Measurements from ENCODE around the gene ZNF677. TPM values are rescaled to one million over a fixed set of nuclear protein-coding genes. Genes with fewer than 3 reads are reported as not detected.
A peak's percentile ranks its signal among the peaks of the same experiment; 100 is the strongest.

ZNF677 gene
- total and polyA plus RNA-seq, 9 of the 15 experiments (the other 6 are each of a cell fraction or from before 2014, with no cell fraction given), result 1.5 to 2.3 (median 1.8) TPM

DNA sequence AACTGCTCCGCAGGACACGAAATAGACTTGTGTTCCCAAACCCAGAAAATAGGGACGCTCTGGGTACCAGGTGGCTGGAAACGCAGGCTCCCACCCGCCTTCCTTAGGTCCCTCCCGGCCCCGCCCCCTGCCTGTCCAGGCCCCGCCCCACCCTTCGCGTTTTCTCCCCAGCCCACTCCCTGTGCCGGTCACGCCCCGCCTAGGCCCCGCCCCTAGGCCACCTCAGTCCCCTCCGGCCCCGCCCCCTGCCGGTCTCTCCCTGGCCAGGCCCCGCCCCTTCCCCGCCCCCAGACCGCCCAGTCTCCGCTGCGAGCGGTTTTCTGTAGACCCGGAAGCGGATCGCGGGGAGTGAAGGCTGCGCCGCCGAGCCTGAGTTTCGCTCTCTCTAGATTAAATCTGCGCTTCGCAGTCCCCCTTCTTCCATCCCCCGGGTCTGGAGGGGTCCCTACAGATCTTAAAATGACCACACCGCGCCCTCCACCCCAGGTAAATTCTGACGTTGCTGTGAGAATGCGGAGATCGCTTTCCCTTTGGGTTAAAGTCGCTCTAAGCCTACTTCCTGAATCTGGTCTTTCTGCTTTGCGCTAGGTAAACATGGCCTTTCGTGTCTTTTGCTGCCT, 57.8 kb downstream of the ZNF677 start:
- Histone ChIP-seq H4K20me1 (replicated peaks; ENCODE audit: control insufficient read depth, insufficient read depth, low read length) (no peaks in the 10 kb centered on the region), H3K27me3 (ENCODE audit: control insufficient read depth in 2 of 2, insufficient read depth in 2 of 2, low read length in 2 of 2) (no peaks in the 10 kb centered on the region), H3K9me3 (replicated peaks; ENCODE audit: control insufficient read depth, insufficient read depth, low read depth, low read length) (peaks cover 7% of the 10 kb centered on the region; the same call in 1 of the 2 replicates), H3K4me1 (replicated peaks in 1 of 2; ENCODE audit: control insufficient read depth in 2 of 2, insufficient read depth in 2 of 2, low read length in 2 of 2) (peaks cover 0 to 15% of the 10 kb centered on the region in 2 experiments; a peak in 3 of 5 replicates), H3K9ac (ENCODE audit: insufficient read depth in 1 of 2, low read depth in 2 of 2, low read length in 2 of 2) (peak overlapping the region; percentile 64 to 87; a peak in 3 of 4 replicates), H3K79me2 (ENCODE audit: control insufficient read depth, insufficient read depth, low read length) (peaks cover 3% of the 10 kb centered on the region; the same call in 1 of the 3 replicates), H3K9me1 (ENCODE audit: control insufficient read depth, insufficient read depth, low read length) (no peaks in the 10 kb centered on the region), H2AFZ (ENCODE audit: low read depth, low read length) (peak overlapping the region; percentile 87), H3K27ac (ENCODE audit: extremely low read depth, low read depth, low read length) (peak overlapping the region; percentile 75), H3K4me2 (ENCODE audit: insufficient read depth, low read length) (peak overlapping the region; percentile 79; the same call in 1 of the 2 replicates), H3K4me3 (peak overlapping the region; percentile 53), H3K36me3 (ENCODE audit: control insufficient read depth, insufficient read depth, low read length) (no peaks in the 10 kb centered on the region)
- ATAC-seq (peak; percentile 84), FAIRE-seq (no peak), DNase-seq (ENCODE audit: extremely low read depth in 1 of 4, low spot score in 3 of 4) (peak; percentile 81 to 97 (median 95))
- intact Hi-C loops (cut with micrococcal nuclease) (no loop called here), in situ Hi-C loops (cut with MboI) (loop anchor here (10.0 kb wide), 1 partner anchor 548 kb away; no protein-coding TSS in a partner anchor)
- CTCF ChIA-PET (ENCODE audit: low intra/inter-chr PET ratio), result no interaction called here
- 43% methylated on average over 23 of the region's 42 CpGs for WGBS (ENCODE audit: insufficient coverage, low coverage, missing lambda C conversion rate)
- BruUV-seq (replicated peaks), result no TSS peak
- POLR2A ChIA-PET, result no interaction called here
- TF ChIP-seq, protein P1, sequence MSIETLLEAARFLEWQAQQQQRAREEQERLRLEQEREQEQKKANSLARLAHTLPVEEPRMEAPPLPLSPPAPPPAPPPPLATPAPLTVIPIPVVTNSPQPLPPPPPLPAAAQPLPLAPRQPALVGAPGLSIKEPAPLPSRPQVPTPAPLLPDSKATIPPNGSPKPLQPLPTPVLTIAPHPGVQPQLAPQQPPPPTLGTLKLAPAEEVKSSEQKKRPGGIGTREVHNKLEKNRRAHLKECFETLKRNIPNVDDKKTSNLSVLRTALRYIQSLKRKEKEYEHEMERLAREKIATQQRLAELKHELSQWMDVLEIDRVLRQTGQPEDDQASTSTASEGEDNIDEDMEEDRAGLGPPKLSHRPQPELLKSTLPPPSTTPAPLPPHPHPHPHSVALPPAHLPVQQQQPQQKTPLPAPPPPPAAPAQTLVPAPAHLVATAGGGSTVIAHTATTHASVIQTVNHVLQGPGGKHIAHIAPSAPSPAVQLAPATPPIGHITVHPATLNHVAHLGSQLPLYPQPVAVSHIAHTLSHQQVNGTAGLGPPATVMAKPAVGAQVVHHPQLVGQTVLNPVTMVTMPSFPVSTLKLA (conservative IDR thresholded peaks at IDR 0.05), result 0 out of 4 replicates have a peak, but pooled peaks of 1 of the 2 experiments have one; percentile 16
- peak; percentile 43 for TF ChIP-seq POLR2B (IDR thresholded peaks at IDR 0.05; ENCODE audit: low read depth, partially characterized antibody)
- TF ChIP-seq, protein P2, sequence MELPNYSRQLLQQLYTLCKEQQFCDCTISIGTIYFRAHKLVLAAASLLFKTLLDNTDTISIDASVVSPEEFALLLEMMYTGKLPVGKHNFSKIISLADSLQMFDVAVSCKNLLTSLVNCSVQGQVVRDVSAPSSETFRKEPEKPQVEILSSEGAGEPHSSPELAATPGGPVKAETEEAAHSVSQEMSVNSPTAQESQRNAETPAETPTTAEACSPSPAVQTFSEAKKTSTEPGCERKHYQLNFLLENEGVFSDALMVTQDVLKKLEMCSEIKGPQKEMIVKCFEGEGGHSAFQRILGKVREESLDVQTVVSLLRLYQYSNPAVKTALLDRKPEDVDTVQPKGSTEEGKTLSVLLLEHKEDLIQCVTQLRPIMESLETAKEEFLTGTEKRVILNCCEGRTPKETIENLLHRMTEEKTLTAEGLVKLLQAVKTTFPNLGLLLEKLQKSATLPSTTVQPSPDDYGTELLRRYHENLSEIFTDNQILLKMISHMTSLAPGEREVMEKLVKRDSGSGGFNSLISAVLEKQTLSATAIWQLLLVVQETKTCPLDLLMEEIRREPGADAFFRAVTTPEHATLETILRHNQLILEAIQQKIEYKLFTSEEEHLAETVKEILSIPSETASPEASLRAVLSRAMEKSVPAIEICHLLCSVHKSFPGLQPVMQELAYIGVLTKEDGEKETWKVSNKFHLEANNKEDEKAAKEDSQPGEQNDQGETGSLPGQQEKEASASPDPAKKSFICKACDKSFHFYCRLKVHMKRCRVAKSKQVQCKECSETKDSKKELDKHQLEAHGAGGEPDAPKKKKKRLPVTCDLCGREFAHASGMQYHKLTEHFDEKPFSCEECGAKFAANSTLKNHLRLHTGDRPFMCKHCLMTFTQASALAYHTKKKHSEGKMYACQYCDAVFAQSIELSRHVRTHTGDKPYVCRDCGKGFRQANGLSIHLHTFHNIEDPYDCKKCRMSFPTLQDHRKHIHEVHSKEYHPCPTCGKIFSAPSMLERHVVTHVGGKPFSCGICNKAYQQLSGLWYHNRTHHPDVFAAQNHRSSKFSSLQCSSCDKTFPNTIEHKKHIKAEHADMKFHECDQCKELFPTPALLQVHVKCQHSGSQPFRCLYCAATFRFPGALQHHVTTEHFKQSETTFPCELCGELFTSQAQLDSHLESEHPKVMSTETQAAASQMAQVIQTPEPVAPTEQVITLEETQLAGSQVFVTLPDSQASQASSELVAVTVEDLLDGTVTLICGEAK (IDR thresholded peaks at IDR 0.05), result peak; percentile 41; the same call in 1 of the 2 replicates
- TF ChIP-seq, protein P2 (CRISPR knock-in tag; IDR thresholded peaks at IDR 0.05), result no peak
- TF ChIP-seq, protein P3, sequence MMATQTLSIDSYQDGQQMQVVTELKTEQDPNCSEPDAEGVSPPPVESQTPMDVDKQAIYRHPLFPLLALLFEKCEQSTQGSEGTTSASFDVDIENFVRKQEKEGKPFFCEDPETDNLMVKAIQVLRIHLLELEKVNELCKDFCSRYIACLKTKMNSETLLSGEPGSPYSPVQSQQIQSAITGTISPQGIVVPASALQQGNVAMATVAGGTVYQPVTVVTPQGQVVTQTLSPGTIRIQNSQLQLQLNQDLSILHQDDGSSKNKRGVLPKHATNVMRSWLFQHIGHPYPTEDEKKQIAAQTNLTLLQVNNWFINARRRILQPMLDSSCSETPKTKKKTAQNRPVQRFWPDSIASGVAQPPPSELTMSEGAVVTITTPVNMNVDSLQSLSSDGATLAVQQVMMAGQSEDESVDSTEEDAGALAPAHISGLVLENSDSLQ (IDR thresholded peaks at IDR 0.05), result no peak
- TF ChIP-seq RBFOX2 (IDR thresholded peaks at IDR 0.05; ENCODE audit: low read depth, low read length), result 0 out of 2 replicates have a peak, but pooled peaks have one; percentile 44
- 0 out of 2 replicates have a peak, but pooled peaks have one; percentile 22 for TF ChIP-seq POLR2AphosphoS5 (IDR thresholded peaks at IDR 0.05; ENCODE audit: control insufficient read depth, insufficient read depth, low read depth, low read length)
- peak in 1 of 2 experiments; percentile 42; a peak in 1 of 4 replicates for TF ChIP-seq FOXA3 (CRISPR knock-in tag; conservative IDR thresholded peaks at IDR 0.05 in 1 of 2, IDR thresholded peaks at IDR 0.05 in 1 of 2)
